GM08714 (cell line): Measurements from ENCODE around the gene UCHL5.
"Not testable (repeated sequence)": the region's sequence is repeated elsewhere in the genome, so short reads cannot be mapped to it uniquely, and the experiment has no call there.

Source experiments
- H3K4me3 ChIP-seq: fragments of 200-500 bp; sonication (Bioruptor generic); 2 replicates; pipeline ENCODE4 v1.5.1; 2014; ENCODE audit warnings: mild to moderate bottlenecking, low read length, inconsistent platforms
- ZNF274 ChIP-seq: IDR thresholded peaks from 2 replicates; pipeline ENCODE4 v1.6.1; 2012; ENCODE audit warnings: mild to moderate bottlenecking, low read depth, low read length

The UCHL5 gene

GRCh38 chr1:193013005-193013404 is 46.2 kb downstream of the UCHL5 start:
- no peak overlapping the region for H3K4me3 ChIP-seq
- no peak for TF ChIP-seq ZNF274

- no peak for TF ChIP-seq ZNF274
These were observed 47.8 kb downstream of the UCHL5 start for GRCh38 chr1:193011406-193011805.

GRCh38 chr1:193009501-193009900 is 49.7 kb downstream of the UCHL5 start:
- H3K4me3 ChIP-seq = no peak overlapping the region
- TF ChIP-seq ZNF274 = no peak

More at GRCh38 chr1:193011406-193011805, 47.8 kb downstream of the UCHL5 start:
- no peak overlapping the region for H3K4me3 ChIP-seq

- no peak for TF ChIP-seq ZNF274
- H3K4me3 ChIP-seq = no peak overlapping the region
These were observed 53.4 kb downstream of the UCHL5 start for GRCh38 chr1:193005785-193006184.

- no peak for TF ChIP-seq ZNF274
These were observed 60.6 kb downstream of the UCHL5 start for GRCh38 chr1:192998536-192998935.

GRCh38 chr1:192994141-192994540 is 65.0 kb downstream of the UCHL5 start:
- no peak overlapping the region for H3K4me3 ChIP-seq
- TF ChIP-seq ZNF274 = no peak

More at GRCh38 chr1:192998536-192998935, 60.6 kb downstream of the UCHL5 start:
- H3K4me3 ChIP-seq = no peak overlapping the region

GRCh38 chr1:192993426-192994085 is 65.6 kb downstream of the UCHL5 start:
- no peak for TF ChIP-seq ZNF274
- no peak overlapping the region for H3K4me3 ChIP-seq

GRCh38 chr1:192986748-192987334 is 72.3 kb downstream of the UCHL5 start:
- H3K4me3 ChIP-seq = not testable (repeated sequence)

- no peak overlapping the region for H3K4me3 ChIP-seq
- no peak for TF ChIP-seq ZNF274
These were observed 72.9 kb downstream of the UCHL5 start for GRCh38 chr1:192986110-192986747.

GRCh38 chr1:192984080-192984479 is 75.1 kb downstream of the UCHL5 start:
- no peak for TF ChIP-seq ZNF274
- no peak overlapping the region for H3K4me3 ChIP-seq

- TF ChIP-seq ZNF274 = no peak
- H3K4me3 ChIP-seq = no peak overlapping the region
These were observed 75.7 kb downstream of the UCHL5 start for GRCh38 chr1:192983349-192983980.

- no peak overlapping the region for H3K4me3 ChIP-seq
- no peak for TF ChIP-seq ZNF274
These were observed 78.3 kb downstream of the UCHL5 start for GRCh38 chr1:192980856-192981255.

GRCh38 chr1:192980334-192980733 is 78.8 kb downstream of the UCHL5 start:
- not testable (repeated sequence) for H3K4me3 ChIP-seq

GRCh38 chr1:192979542-192979941 is 79.6 kb downstream of the UCHL5 start:
- no peak overlapping the region for H3K4me3 ChIP-seq
- TF ChIP-seq ZNF274 = no peak

- H3K4me3 ChIP-seq = no peak overlapping the region
- no peak for TF ChIP-seq ZNF274
These were observed 80.9 kb downstream of the UCHL5 start for GRCh38 chr1:192978195-192978710.
